Activated CD4-positive, alpha-beta memory T cell treated with anti-CD3 and anti-CD28 coated beads for 36 hours (primary cell): Measurements from ENCODE around the gene HNRNPR. TPM values are rescaled to one million over a fixed set of nuclear protein-coding genes. Genes with fewer than 3 reads are reported as not detected.
"Not testable (repeated sequence)": the region's sequence is repeated elsewhere in the genome, so short reads cannot be mapped to it uniquely, and the experiment has no call there.

Experiments
- CTCF ChIA-PET: fragments of 350-600 bp; sonication (Branson Sonifier 250); formaldehyde crosslinking; loops from one replicate; lab custom pipeline; 2021; ENCODE audit warnings: antibody characterized with exemption, inconsistent platforms; lab: Charles Lee
- POLR2A ChIA-PET: fragments of 350-600 bp; sonication (Branson Sonifier 250); formaldehyde crosslinking; loops from one replicate; lab custom pipeline; 2021; ENCODE audit warnings: antibody characterized with exemption; lab: Charles Lee
- DNase-seq: peaks from one replicate; pipeline ENCODE4 v3.0.0-alpha.2; 2020
- H3K27ac Mint-ChIP-seq: one replicate; pipeline ENCODE4 v1.8.0; 2021; ENCODE audit warnings: mixed read lengths
- H3K27me3 Mint-ChIP-seq: one replicate; pipeline ENCODE4 v1.8.0; 2021; ENCODE audit warnings: mixed read lengths
- H3K36me3 Mint-ChIP-seq: one replicate; pipeline ENCODE4 v1.8.0; 2021; ENCODE audit warnings: mixed read lengths
- H3K4me1 Mint-ChIP-seq: one replicate; pipeline ENCODE4 v1.8.0; 2021; ENCODE audit warnings: low read depth, mixed read lengths
- H3K4me3 Mint-ChIP-seq: one replicate; pipeline ENCODE4 v1.8.0; 2021; ENCODE audit warnings: mild to moderate bottlenecking, mixed read lengths
- H3K9me3 Mint-ChIP-seq: one replicate; pipeline ENCODE4 v1.8.0; 2021; ENCODE audit warnings: mixed read lengths
- intact Hi-C: fragments of 100-400 bp; cut with micrococcal nuclease; formaldehyde crosslinking; loops from one replicate; pipeline ENCODE4 v1.15.1; 2023
- total RNA-seq, 2 experiments: library from RNA; stranded (reverse); gene quantifications; one replicate each; pipeline ENCODE4 v1.2.3, GENCODE V29; 2021

The HNRNPR gene
- total RNA-seq, 2 experiments from 2014 or later, result 180 to 183 TPM

DNA sequence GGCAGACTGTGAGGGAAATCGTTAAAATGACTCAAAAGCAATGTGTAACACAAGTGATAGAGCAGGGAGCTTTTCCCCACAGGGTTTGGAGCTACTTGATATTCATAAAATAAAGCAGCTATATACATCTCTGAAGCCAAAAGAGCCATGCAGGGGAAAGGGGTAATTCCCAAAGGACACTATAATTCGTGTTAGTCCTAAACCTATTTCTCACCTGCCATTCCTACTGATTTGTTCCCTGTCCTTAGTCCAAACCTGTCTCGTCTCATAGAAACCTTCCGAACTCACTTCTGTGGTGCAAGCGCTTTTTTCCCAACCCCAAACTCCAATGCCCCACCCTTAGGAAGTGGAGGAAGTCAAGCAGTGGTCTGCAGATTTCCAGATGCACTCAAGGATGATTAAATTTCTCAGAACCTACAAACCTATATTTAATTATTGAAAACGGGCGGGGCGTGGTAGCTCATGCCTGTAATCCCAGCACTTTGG lies 946 bp upstream of the HNRNPR start:
- Mint-ChIP-seq H3K9me3 (no peaks in the 10 kb centered on the region), H3K27ac (peak overlapping the region; percentile 96), H3K4me3 (peak overlapping the region; percentile 91), H3K36me3 (peaks cover 28% of the 10 kb centered on the region), H3K27me3 (no peaks in the 10 kb centered on the region), H3K4me1 (peaks cover 34% of the 10 kb centered on the region)
- intact Hi-C loops, result loop anchor here (1.0 to 10.0 kb wide), 4 partner anchors 23 to 280 kb away; partner anchors contain the start of gene E2F2
- POLR2A ChIA-PET, result interaction anchor here (0.5 to 3.0 kb wide), 5 partner anchors 17 to 347 kb away, joined by 4 to 65 read pairs (median 4); partner anchors contain the start of genes KDM1A, RPL11 and ZNF436
- CTCF ChIA-PET, result interaction anchor here (1.3 to 2.5 kb wide), 4 partner anchors 16 to 152 kb away, joined by 4 to 20 read pairs (median 5); no protein-coding TSS in a partner anchor
- DNase-seq, result no peak

DNA sequence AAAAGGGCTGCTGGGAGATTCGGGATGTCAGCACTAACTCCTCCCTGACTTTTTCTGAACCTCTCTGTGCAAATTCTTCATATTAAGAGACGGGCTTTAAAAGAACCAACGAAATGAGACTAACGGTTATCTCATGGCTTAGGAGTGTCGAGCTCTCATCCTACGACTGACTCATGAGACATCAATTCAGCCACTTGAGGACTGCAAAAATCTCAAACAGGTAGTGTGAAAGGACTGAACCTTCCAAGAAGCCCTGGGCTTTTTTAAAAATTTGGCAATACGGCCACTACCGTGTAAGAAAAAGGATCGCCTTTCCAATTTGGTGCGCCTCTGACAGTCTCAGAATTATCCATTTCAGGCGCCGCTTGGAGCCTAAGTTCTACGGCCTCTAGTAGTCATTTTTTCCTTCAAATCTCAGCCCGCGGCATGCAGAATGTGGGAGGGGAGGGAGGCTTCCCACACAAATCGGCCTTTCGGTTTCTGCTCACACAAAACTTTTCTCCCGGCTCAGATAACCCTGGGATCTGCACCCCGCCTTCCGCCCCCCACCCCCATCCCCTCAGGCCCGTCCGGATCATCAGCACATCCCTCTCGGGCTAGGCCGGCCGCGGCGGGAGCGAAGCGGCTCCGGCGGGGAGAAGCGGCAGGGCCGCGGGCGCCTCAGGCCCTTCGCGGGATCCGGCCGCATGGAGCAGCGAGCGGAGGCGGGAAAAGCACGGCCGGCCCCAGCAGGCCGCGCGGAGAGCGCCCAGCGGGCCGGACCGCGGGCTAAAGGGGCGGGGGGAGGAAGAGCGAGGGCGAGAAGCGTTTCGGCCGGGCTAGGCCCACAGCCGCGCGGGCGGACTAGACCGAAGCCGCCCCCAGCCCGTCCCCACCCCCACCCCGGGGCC lies 618 bp downstream of the HNRNPR start:
- Mint-ChIP-seq H3K27me3 (no peaks in the 10 kb centered on the region), H3K4me3 (peak overlapping the region; percentile 76), H3K36me3 (peaks cover 35% of the 10 kb centered on the region), H3K4me1 (peaks cover 49% of the 10 kb centered on the region), H3K9me3 (no peaks in the 10 kb centered on the region), H3K27ac (peak overlapping the region; percentile 94)
- CTCF ChIA-PET, result interaction anchor here (0.7 to 2.5 kb wide), 4 partner anchors 24 to 352 kb away, joined by 3 to 20 read pairs (median 5); no protein-coding TSS in a partner anchor
- POLR2A ChIA-PET, result interaction anchor here (0.6 to 3.0 kb wide), 7 partner anchors 10 to 349 kb away, joined by 3 to 65 read pairs (median 5); partner anchors contain the start of genes RPL11 and ZNF436
- DNase-seq, result peak; percentile 73
- intact Hi-C loops, result loop anchor here (1.0 to 10.0 kb wide), 5 partner anchors 25 to 281 kb away; partner anchors contain the start of gene E2F2

DNA sequence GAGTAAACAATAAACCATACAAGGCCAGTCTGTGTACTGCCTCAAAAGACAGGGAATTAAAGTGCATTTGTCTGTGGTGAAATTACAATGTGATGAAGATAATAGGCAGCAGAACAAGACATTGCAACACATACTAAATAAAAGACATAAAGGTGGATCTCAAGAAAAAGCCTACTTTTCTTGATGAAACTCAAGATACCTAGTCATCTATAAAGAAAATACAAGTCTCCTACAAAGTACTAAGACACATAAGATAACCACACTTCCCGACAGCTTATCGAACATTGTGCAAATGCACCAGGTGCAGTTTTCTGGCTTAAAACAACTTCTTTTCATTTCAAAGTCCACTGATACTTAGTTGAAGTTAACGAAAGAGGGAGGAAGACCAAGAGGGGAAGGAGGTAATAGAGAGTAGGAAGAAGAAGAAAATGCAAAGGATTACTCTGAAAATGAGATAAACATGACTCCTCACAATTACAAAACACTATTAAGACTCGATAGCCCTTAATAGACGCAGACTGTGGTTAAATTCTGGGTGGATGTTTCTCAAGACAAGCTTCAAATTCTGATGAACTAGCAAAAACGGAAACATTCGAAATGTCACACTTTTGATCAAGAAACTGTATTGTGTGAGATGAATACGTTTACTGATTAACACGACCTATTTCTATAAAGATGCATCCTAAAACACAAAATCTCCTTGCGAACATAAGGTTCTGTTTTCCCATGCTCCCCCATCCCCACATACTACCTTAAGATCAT lies 2.0 kb downstream of the HNRNPR start:
- intact Hi-C loops, result loop anchor here (5.0 to 10.0 kb wide), 2 partner anchors 230 to 283 kb away; no protein-coding TSS in a partner anchor
- Mint-ChIP-seq H3K4me3 (peak overlapping the region; percentile 76), H3K27ac (peak overlapping the region; percentile 42), H3K36me3 (peaks cover 45% of the 10 kb centered on the region), H3K4me1 (peaks cover 59% of the 10 kb centered on the region), H3K9me3 (no peaks in the 10 kb centered on the region), H3K27me3 (no peaks in the 10 kb centered on the region)
- POLR2A ChIA-PET, result interaction anchor here (0.7 kb wide), 1 partner anchor 349 kb away, joined by 3 read pairs; the partner anchor contains the start of gene RPL11
- CTCF ChIA-PET, result interaction anchor here (0.7 to 1.1 kb wide), 2 partner anchors 25 to 26 kb away, joined by 3 to 4 read pairs; no protein-coding TSS in a partner anchor
- DNase-seq, result no peak

DNA sequence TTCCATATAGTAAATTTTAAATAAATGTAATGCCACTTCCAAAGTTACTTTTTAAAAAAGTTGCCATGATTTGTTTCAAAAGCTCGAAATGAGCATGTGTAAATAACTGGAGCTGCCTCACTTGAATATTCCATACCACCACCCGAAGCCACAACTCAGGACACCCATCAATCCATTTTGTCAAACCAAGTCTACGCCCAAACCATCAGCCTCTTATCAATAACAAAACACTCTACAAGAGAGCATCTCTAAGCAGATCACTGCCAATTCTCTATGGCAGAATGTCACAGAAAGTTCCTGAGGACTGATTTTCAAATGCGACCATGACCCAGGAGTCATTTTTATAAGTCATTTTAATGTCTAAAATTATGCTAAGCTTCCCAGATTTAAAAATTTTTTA lies 4.5 kb downstream of the HNRNPR start:
- Mint-ChIP-seq H3K36me3 (peaks cover 53% of the 10 kb centered on the region), H3K27ac (peak overlapping the region; percentile 28), H3K4me3 (no peak overlapping the region), H3K9me3 (no peaks in the 10 kb centered on the region), H3K4me1 (peaks cover 57% of the 10 kb centered on the region), H3K27me3 (no peaks in the 10 kb centered on the region)
- CTCF ChIA-PET, result interaction anchor here (1.3 kb wide), 1 partner anchor 22 kb away, joined by 3 read pairs; no protein-coding TSS in a partner anchor
- intact Hi-C loops, result loop anchor here (5.0 to 10.0 kb wide), 2 partner anchors 227 to 285 kb away; no protein-coding TSS in a partner anchor
- no peak for DNase-seq
- POLR2A ChIA-PET, result interaction anchor here (0.9 kb wide), 1 partner anchor 16 kb away, joined by 3 read pairs; no protein-coding TSS in a partner anchor

DNA sequence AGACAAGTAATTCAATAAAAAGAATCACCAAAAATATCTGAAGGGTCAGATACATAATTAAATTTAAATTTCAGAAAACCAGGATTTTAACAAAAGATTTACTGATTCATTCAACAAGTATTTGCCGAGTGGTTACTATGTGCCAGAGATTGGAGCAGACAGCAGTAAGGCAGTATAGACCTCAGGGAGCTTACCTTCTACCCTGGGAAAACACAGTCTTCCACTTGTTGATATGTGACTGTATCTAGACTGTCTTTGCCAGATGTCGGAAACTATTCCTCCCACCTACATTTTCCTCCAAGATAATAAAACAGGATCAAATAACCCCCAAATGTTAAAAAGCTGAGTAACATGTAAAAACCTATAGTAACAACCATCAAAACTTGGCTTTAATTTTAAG lies 6.2 kb downstream of the HNRNPR start:
- Mint-ChIP-seq H3K27ac (no peak overlapping the region), H3K4me1 (peaks cover 54% of the 10 kb centered on the region), H3K36me3 (peaks cover 60% of the 10 kb centered on the region), H3K4me3 (no peak overlapping the region), H3K27me3 (no peaks in the 10 kb centered on the region), H3K9me3 (no peaks in the 10 kb centered on the region)
- CTCF ChIA-PET, result interaction anchor here (1.1 kb wide), 1 partner anchor 66 kb away, joined by 4 read pairs; no protein-coding TSS in a partner anchor
- DNase-seq, result no peak
- intact Hi-C loops, result no loop called here
- POLR2A ChIA-PET, result no interaction called here

DNA sequence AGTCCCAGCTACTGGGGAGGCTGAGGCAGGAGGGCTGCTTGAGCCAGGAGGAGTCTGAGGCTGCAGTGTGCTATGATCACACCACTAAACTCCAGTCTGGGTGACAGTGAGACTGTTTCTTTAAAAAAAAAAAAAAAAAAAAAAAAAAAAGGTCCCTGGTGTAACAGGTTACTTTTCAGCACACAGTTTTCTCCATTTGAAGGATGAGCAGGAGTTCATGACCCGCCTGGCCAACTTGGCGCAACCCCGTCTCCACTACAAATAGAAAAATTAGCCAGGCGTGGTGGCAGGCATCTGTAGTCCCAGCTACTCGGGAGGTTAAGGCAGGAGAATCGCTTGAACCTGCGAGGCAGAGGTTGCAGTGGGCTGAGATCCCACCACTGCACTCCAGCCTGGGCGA lies 12.4 kb downstream of the HNRNPR start:
- Mint-ChIP-seq H3K27ac (no peak overlapping the region), H3K9me3 (no peaks in the 10 kb centered on the region), H3K27me3 (no peaks in the 10 kb centered on the region), H3K4me1 (peaks cover 22% of the 10 kb centered on the region), H3K4me3 (no peak overlapping the region), H3K36me3 (peaks cover 54% of the 10 kb centered on the region)
- ChIA-PET POLR2A (no interaction called here), CTCF (no interaction called here)
- DNase-seq, result no peak
- intact Hi-C loops, result no loop called here

DNA sequence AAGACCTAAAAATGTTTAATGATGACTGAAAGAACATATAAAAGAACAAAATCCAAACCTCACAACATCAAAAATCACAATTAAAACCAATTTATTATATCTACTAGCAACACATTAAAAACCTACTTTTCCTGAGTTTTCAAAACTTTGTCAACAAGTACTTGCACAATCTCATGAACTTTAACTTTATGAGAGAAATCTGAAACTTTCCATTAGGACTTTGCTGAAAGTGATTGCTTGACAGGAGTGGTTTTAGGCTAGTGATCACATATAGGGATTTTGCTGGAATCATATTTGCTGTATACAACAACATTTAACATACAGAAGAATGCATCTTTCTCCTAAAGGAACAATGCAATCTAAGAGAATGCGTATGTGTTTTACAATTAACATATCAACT lies 13.2 kb downstream of the HNRNPR start:
- intact Hi-C loops, result no loop called here
- H3K4me1 Mint-ChIP-seq, result peaks cover 25% of the 10 kb centered on the region
- POLR2A ChIA-PET, result no interaction called here
- H3K9me3 Mint-ChIP-seq, result no peaks in the 10 kb centered on the region
- no peaks in the 10 kb centered on the region for H3K27me3 Mint-ChIP-seq
- no peak overlapping the region for H3K4me3 Mint-ChIP-seq
- DNase-seq, result no peak
- no peak overlapping the region for H3K27ac Mint-ChIP-seq
- H3K36me3 Mint-ChIP-seq, result peaks cover 59% of the 10 kb centered on the region
- CTCF ChIA-PET, result no interaction called here

DNA sequence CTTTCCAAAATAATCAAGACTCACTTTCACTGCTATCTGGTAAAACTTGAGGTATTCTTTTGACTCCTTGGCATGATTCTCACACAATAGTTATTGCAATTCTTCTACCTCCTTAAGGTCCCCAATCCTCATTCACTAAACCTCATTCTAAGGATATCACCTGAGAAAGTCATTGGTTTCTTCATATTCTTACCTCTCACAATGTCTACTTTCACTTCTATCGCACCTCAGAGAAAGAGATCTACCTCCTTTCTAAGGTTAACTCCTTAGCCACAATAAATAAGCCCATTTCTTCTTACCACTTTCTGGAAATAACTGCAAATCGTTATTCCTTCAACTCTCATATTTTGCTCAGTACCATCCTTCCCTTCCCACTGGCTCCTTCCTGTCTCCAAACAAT lies 18.7 kb downstream of the HNRNPR start:
- H3K9me3 Mint-ChIP-seq, result no peaks in the 10 kb centered on the region
- intact Hi-C loops, result no loop called here
- H3K4me3 Mint-ChIP-seq, result no peak overlapping the region
- peaks cover 50% of the 10 kb centered on the region for H3K36me3 Mint-ChIP-seq
- no peak for DNase-seq
- ChIA-PET POLR2A (no interaction called here), CTCF (no interaction called here)
- peaks cover 27% of the 10 kb centered on the region for H3K4me1 Mint-ChIP-seq
- no peak overlapping the region for H3K27ac Mint-ChIP-seq
- H3K27me3 Mint-ChIP-seq, result no peaks in the 10 kb centered on the region

DNA sequence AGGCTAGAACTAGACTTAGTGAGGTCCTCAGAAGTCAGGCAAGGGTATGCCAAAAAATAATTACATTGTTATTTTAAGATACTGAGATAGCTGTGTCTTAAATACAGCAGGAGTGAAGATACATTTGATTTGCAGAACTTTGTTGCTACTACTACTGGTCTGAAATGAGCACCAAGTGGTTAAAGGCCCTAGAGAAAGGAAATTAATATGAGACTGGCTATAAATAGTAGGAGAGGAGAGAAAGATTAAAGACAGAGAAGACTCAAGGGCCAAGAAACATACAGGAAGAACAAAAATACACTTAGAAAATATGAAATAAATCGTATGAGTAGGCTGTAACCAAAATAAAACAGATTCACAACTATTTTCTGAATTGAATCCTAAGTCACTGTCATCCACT lies 21.3 kb downstream of the HNRNPR start:
- peaks cover 11% of the 10 kb centered on the region for H3K4me1 Mint-ChIP-seq
- ChIA-PET POLR2A (no interaction called here), CTCF (no interaction called here)
- no peak overlapping the region for H3K4me3 Mint-ChIP-seq
- H3K27ac Mint-ChIP-seq, result no peak overlapping the region
- peaks cover 47% of the 10 kb centered on the region for H3K36me3 Mint-ChIP-seq
- no peaks in the 10 kb centered on the region for H3K27me3 Mint-ChIP-seq
- DNase-seq, result no peak
- no peaks in the 10 kb centered on the region for H3K9me3 Mint-ChIP-seq
- intact Hi-C loops, result no loop called here

DNA sequence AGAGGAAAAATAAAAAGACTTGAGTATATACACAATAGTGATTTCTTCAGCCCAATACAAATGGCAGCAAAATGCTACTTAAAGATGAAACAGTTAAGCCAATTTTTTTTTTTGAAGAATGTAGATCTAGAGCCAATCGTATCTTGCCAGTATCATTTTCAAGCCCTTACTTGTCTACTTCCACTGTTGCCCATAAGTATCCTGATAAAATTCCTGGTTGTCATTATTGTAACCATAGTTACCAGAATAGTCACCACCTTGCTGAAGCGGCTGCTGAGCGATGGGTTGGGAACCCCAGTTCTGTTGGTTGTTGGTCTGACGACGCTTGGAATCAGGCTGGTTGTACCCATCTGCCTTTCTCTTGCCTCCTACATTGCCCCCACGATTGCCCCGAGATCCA lies 33.8 kb downstream of the HNRNPR start:
- H3K27ac Mint-ChIP-seq, H3K27me3 Mint-ChIP-seq, DNase-seq, H3K9me3 Mint-ChIP-seq, POLR2A ChIA-PET, intact Hi-C loops, H3K4me1 Mint-ChIP-seq, CTCF ChIA-PET, H3K4me3 Mint-ChIP-seq: not testable (repeated sequence)
- H3K36me3 Mint-ChIP-seq, result peaks cover 31% of the 10 kb centered on the region

DNA sequence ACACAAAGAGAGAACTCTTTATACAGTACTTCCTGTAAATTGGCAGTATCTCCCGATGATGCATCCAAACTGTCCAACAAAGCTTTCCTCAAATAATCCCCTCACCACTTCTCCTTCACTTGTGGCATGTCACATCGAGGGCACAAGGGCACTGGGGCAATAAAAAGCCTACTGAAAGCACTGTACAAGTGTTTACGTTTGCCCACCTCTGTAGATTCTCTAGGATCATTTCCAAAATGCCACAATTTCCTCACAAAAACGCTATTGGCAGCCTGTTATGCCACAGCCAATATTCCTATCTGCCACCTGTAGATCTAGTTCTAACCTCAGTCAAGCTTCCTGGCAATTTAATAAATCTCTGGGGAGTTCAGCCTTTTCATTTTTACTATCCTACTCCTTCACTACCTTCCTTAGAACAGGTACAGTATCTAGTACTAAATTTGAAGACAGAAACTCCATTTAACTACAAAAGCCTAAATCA lies 39.9 kb downstream of the HNRNPR start:
- peaks cover 24% of the 10 kb centered on the region for H3K36me3 Mint-ChIP-seq
- ChIA-PET CTCF (no interaction called here), POLR2A (no interaction called here)
- no peak overlapping the region for H3K27ac Mint-ChIP-seq
- H3K9me3 Mint-ChIP-seq, result no peaks in the 10 kb centered on the region
- no peaks in the 10 kb centered on the region for H3K27me3 Mint-ChIP-seq
- intact Hi-C loops, result no loop called here
- H3K4me1 Mint-ChIP-seq, result no peaks in the 10 kb centered on the region
- no peak for DNase-seq
- no peak overlapping the region for H3K4me3 Mint-ChIP-seq
